ENCODE measurements around the gene FBXO30. TPM values are rescaled to one million over a fixed set of nuclear protein-coding genes. Genes with fewer than 3 reads are reported as not detected.

The FBXO30 gene
- total and polyA plus RNA-seq, 8 donors: 1.2 to 32.5 (median 5.2) TPM

DNA sequence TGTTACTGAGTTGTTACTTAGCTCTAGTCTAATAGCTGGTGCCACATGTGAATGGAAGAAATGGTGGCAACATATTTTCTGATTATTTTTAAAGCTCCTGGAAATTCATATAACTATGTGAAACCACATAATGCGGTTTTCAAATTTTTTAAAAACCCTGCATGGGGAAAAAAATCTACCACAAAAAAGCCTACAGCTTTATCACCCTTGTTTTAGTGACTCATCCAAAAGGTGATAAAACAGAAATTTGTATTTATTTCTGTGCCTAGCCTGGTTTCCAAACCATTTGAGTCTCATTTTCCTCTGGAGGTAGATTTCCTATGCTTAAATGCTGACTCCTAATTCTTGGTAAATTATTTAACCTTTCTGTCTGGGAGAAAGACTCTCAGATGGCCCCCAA is 5.4 kb upstream of the FBXO30 start:
- Histone ChIP-seq H3K4me3 (no peak overlapping the region), H3K9me3 (no peaks in the 10 kb centered on the region), H3K4me1 (peaks cover 0 to 16% (median 10%) of the 10 kb centered on the region in 4 donors), H3K27me3 (no peaks in the 10 kb centered on the region), H3K27ac (no peak overlapping the region), H3K36me3 (no peaks in the 10 kb centered on the region)
- no peak for DNase-seq
- TF ChIP-seq EP300 (IDR thresholded peaks at IDR 0.05) (no peak), POLR2A (IDR thresholded peaks at IDR 0.05) (no peak), POLR2AphosphoS5 (IDR thresholded peaks at IDR 0.05) (no peak)
- TF ChIP-seq, protein P1, sequence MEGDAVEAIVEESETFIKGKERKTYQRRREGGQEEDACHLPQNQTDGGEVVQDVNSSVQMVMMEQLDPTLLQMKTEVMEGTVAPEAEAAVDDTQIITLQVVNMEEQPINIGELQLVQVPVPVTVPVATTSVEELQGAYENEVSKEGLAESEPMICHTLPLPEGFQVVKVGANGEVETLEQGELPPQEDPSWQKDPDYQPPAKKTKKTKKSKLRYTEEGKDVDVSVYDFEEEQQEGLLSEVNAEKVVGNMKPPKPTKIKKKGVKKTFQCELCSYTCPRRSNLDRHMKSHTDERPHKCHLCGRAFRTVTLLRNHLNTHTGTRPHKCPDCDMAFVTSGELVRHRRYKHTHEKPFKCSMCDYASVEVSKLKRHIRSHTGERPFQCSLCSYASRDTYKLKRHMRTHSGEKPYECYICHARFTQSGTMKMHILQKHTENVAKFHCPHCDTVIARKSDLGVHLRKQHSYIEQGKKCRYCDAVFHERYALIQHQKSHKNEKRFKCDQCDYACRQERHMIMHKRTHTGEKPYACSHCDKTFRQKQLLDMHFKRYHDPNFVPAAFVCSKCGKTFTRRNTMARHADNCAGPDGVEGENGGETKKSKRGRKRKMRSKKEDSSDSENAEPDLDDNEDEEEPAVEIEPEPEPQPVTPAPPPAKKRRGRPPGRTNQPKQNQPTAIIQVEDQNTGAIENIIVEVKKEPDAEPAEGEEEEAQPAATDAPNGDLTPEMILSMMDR (IDR thresholded peaks at IDR 0.05): no peak
- WGBS, 5 donors: 81 to 98% (median 89%) methylated on average over 1 of the region's 1 CpG
- intact Hi-C loops (cut with DNase I; ENCODE audit: low total_unique reads): no loop called here

DNA sequence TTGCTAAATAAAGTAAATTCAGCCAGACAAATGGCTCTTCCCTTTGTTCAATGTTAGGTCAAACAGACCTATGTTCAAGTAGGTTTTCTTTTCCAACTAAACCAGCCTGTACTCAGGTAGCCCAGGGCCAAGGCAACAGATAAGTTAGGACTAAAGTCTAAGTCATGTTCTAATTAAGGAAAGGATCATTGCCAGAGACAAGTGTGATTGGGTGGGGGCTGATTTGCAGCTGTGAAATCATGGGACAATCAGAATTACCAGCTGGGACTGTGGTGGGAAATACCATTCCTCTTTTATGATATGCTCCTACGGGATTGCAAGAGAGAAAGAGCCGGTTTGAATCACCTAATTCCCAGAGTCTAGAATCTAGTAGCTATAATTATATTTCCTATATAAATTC is 4.2 kb upstream of the FBXO30 start:
- H3K4me1 ChIP-seq: peaks cover 0 to 16% (median 11%) of the 10 kb centered on the region in 4 donors
- no peak for DNase-seq
- 88 to 97% (median 93%) methylated on average over 2 of the region's 2 CpGs for WGBS, 5 donors
- no peak overlapping the region for H3K27ac ChIP-seq
- TF ChIP-seq EP300 (IDR thresholded peaks at IDR 0.05) (no peak), POLR2A (IDR thresholded peaks at IDR 0.05) (no peak), POLR2AphosphoS5 (IDR thresholded peaks at IDR 0.05) (no peak)
- TF ChIP-seq, protein P1 (IDR thresholded peaks at IDR 0.05): no peak
- H3K4me3 ChIP-seq: no peak overlapping the region
- H3K36me3 ChIP-seq: no peaks in the 10 kb centered on the region
- no peaks in the 10 kb centered on the region for H3K27me3 ChIP-seq
- intact Hi-C loops (cut with DNase I; ENCODE audit: low total_unique reads): no loop called here
- no peaks in the 10 kb centered on the region for H3K9me3 ChIP-seq

- no peaks in the 10 kb centered on the region for H3K9me3 ChIP-seq
- peak in 1 of 2 donors; percentile 11 for DNase-seq
- intact Hi-C loops (cut with DNase I; ENCODE audit: low total_unique reads): no loop called here
- no peaks in the 10 kb centered on the region for H3K27me3 ChIP-seq
- H3K27ac ChIP-seq: peak overlapping the region in 1 of 5 donors; percentile 96
- 89 to 93% (median 90%) methylated on average over 8 of the region's 8 CpGs for WGBS, 5 donors
- TF ChIP-seq, protein P1 (IDR thresholded peaks at IDR 0.05): no peak
- no peak for TF ChIP-seq POLR2A (IDR thresholded peaks at IDR 0.05)
- TF ChIP-seq POLR2AphosphoS5 (IDR thresholded peaks at IDR 0.05): no peak
- no peak for TF ChIP-seq EP300 (IDR thresholded peaks at IDR 0.05)
- H3K4me3 ChIP-seq: no peak overlapping the region
- no peaks in the 10 kb centered on the region for H3K36me3 ChIP-seq
- peaks cover 0 to 40% (median 27%) of the 10 kb centered on the region in 4 donors for H3K4me1 ChIP-seq
Measured at GRCh38 chr6:145816392-145816791, 1.8 kb upstream of the FBXO30 start.

DNA sequence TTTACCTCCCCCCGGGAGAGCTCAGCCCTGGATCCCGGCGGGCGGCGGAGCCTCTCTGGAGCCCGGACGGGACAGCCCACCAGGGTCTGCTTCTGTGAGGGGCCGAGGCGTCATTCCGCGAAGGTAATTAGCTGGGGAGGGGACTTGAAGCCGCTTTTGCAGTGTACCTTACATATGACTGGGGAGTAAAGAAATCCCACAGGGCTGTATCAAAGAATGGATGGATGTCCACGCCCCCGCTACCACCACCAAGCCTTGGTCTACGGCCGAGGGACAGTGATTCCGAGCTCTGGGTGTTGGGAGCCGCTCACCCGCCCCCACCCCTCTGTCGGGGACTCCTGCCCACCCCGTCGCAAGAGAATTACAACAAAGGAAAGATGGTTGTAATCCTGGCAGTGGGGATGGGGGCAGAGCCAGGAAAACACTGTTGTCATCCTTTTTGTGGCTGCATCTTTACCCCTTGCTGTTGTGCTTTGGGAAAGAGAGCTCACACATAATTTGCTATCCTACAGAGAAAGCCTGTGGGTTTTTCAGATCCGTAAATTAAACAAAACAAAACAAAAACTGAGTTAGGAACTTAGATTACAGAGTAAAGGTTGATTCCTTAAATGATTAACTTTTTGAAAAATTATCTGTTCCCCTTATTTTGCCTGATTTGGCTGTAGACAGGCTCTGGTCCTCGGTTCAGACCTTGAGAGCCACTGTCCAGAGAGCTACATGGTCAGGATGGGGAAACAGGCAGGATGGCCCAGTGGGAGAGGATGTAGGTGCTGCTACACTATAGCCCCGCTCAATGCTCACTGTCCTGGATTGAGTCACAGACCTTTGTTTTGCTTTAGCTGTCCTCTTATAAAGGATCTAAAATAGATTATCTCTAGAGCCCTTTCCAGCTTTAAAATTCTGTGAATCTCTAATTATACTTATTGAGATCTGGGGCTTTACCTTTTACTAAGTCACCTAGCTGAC is 997 bp upstream of the FBXO30 start:
- intact Hi-C loops (cut with DNase I; ENCODE audit: low total_unique reads): no loop called here
- H3K9me3 ChIP-seq: no peaks in the 10 kb centered on the region
- no peaks in the 10 kb centered on the region for H3K27me3 ChIP-seq
- H3K36me3 ChIP-seq: no peaks in the 10 kb centered on the region
- peak overlapping the region; percentile 67 to 80 (median 76) for H3K4me3 ChIP-seq
- DNase-seq: peak in 1 of 2 donors; percentile 71
- 5 to 10% (median 6%) methylated on average over 15 to 25 of the region's 25 CpGs for WGBS, 5 donors
- H3K27ac ChIP-seq: peak overlapping the region; percentile 91 to 96 (median 93)
- no peak for TF ChIP-seq POLR2AphosphoS5 (IDR thresholded peaks at IDR 0.05)
- no peak for TF ChIP-seq EP300 (IDR thresholded peaks at IDR 0.05)
- TF ChIP-seq POLR2A (IDR thresholded peaks at IDR 0.05): no peak
- TF ChIP-seq, protein P1 (IDR thresholded peaks at IDR 0.05): no peak
- H3K4me1 ChIP-seq: peaks cover 0 to 46% (median 31%) of the 10 kb centered on the region in 4 donors

Measured in stomach (tissue), 9 donors.